Tibial nerve (tissue), 4 donors: ENCODE measurements around the gene CEP126. TPM values are rescaled to one million over a fixed set of nuclear protein-coding genes. Genes with fewer than 3 reads are reported as not detected.

ENCODE experiments used
- DNase-seq, 2 donors: peaks; one replicate each; pipeline ENCODE4 v3.0.0-alpha.2; 2019; ENCODE audit warnings: low spot score in 2 of 2
- H3K27ac ChIP-seq, 4 donors: fragments of 200-600 bp; sonication (generic) in 3 of 4; one replicate each; pipeline ENCODE4 v1.5.1; 2017 to 2019; ENCODE audit warnings: mild to moderate bottlenecking in 1 of 4
- H3K27me3 ChIP-seq, 2 donors: fragments of 200-600 bp; sonication (generic) in 1 of 2; one replicate each; pipeline versions ENCODE4 v1.5.1 to v1.6.0; 2017 to 2019
- H3K36me3 ChIP-seq, 3 donors: fragments of 200-600 bp; sonication (generic); one replicate each; pipeline ENCODE4 v1.5.1; 2018 to 2019
- H3K4me1 ChIP-seq, 4 donors: fragments of 200-600 bp; sonication (generic) in 3 of 4; one replicate each; pipeline ENCODE4 v1.5.1; 2017 to 2019
- H3K4me3 ChIP-seq, 4 donors: fragments of 200-600 bp; sonication (generic) in 3 of 4; one replicate each; pipeline ENCODE4 v1.5.1; 2017 to 2019; ENCODE audit warnings: mild to moderate bottlenecking in 1 of 4, moderate library complexity in 1 of 4
- H3K9me3 ChIP-seq, 4 donors: fragments of 200-600 bp; sonication (generic) in 3 of 4; one replicate each; pipeline ENCODE4 v1.5.1; 2017 to 2019
- CTCF ChIP-seq, 5 experiments: fragments of 200-600 bp in 3 of 5; fragments of 450-650 bp in 2 of 5; sonication (generic) in 3 of 5; IDR thresholded peaks; one replicate each; pipeline ENCODE4 v1.5.1; 2016 to 2019; ENCODE audit warnings: antibody characterized with exemption in 5 of 5, mild to moderate bottlenecking in 3 of 5, moderate library complexity in 2 of 5
- EP300 ChIP-seq, 2 donors: sonication (generic); formaldehyde crosslinking; IDR thresholded peaks; one replicate each; pipeline ENCODE4 v1.6.1; 2017; ENCODE audit warnings: antibody characterized with exemption in 2 of 2, mild to moderate bottlenecking in 1 of 2
- POLR2A ChIP-seq, 2 donors: fragments of 450-650 bp; IDR thresholded peaks; one replicate each; pipeline ENCODE4 v1.6.1; 2017; ENCODE audit warnings: antibody characterized with exemption in 2 of 2, mild to moderate bottlenecking in 2 of 2, moderate library complexity in 2 of 2
- WGBS, 2 donors: methylation state at CpG; one replicate each; pipeline ENCODE4 v1.1.5; 2018; 5-methylcytosine and 5-hydroxymethylcytosine counted together
- total RNA-seq, 4 donors: library from RNA; depleted of rRNA; stranded (reverse); fragments of >200 nt; gene quantifications; one replicate each; pipeline ENCODE4 v1.1.0, GENCODE V29; 2016

Gene CEP126
- total RNA-seq, 4 donors from 2014 or later, result 6.6 to 10.7 (median 8.3) TPM

- H3K9me3 ChIP-seq, result peaks cover 0 to 4% (median 0%) of the 10 kb centered on the region in 4 donors
- no peak for DNase-seq
- H3K4me1 ChIP-seq, result no peaks in the 10 kb centered on the region
- TF ChIP-seq EP300 (IDR thresholded peaks at IDR 0.05), result no peak
- TF ChIP-seq POLR2A (IDR thresholded peaks at IDR 0.05), result no peak
- no peak for TF ChIP-seq CTCF (IDR thresholded peaks at IDR 0.05)
- H3K36me3 ChIP-seq, result no peaks in the 10 kb centered on the region
- no peak overlapping the region for H3K27ac ChIP-seq
- H3K27me3 ChIP-seq, result no peaks in the 10 kb centered on the region
- 81 to 87% methylated on average over 6 of the region's 6 CpGs for WGBS, 2 donors
- no peak overlapping the region for H3K4me3 ChIP-seq
These were observed 42.5 kb upstream of the CEP126 start for GRCh38 chr11:101872171-101872882.

GRCh38 chr11:101880222-101880621 is 34.6 kb upstream of the CEP126 start:
- WGBS, 2 donors, result 83 to 84% methylated on average over 4 of the region's 4 CpGs
- Histone ChIP-seq H3K27me3 (no peaks in the 10 kb centered on the region), H3K4me3 (no peak overlapping the region), H3K27ac (no peak overlapping the region), H3K9me3 (no peaks in the 10 kb centered on the region), H3K4me1 (no peaks in the 10 kb centered on the region), H3K36me3 (no peaks in the 10 kb centered on the region)
- DNase-seq, result no peak
- TF ChIP-seq CTCF (IDR thresholded peaks at IDR 0.05), result peak in 1 of 5 experiments; percentile 18
- TF ChIP-seq EP300 (IDR thresholded peaks at IDR 0.05), result no peak
- no peak for TF ChIP-seq POLR2A (IDR thresholded peaks at IDR 0.05)

GRCh38 chr11:101881586-101881985 is 33.2 kb upstream of the CEP126 start:
- H3K4me3 ChIP-seq, result no peak overlapping the region
- WGBS, 2 donors, result 72 to 79% methylated on average over 2 of the region's 2 CpGs
- no peak overlapping the region for H3K27ac ChIP-seq
- no peaks in the 10 kb centered on the region for H3K9me3 ChIP-seq
- no peak for DNase-seq
- TF ChIP-seq CTCF (IDR thresholded peaks at IDR 0.05) (no peak), EP300 (IDR thresholded peaks at IDR 0.05) (no peak), POLR2A (IDR thresholded peaks at IDR 0.05) (no peak)
- H3K27me3 ChIP-seq, result no peaks in the 10 kb centered on the region
- H3K4me1 ChIP-seq, result no peaks in the 10 kb centered on the region
- H3K36me3 ChIP-seq, result no peaks in the 10 kb centered on the region

- Histone ChIP-seq H3K4me1 (no peaks in the 10 kb centered on the region), H3K27ac (no peak overlapping the region), H3K9me3 (no peaks in the 10 kb centered on the region), H3K4me3 (no peak overlapping the region), H3K36me3 (no peaks in the 10 kb centered on the region), H3K27me3 (no peaks in the 10 kb centered on the region)
- no peak for DNase-seq
- TF ChIP-seq CTCF (IDR thresholded peaks at IDR 0.05), result no peak
- no peak for TF ChIP-seq EP300 (IDR thresholded peaks at IDR 0.05)
- 65 to 79% methylated on average over 4 of the region's 4 CpGs for WGBS, 2 donors
These were observed 29.2 kb upstream of the CEP126 start for GRCh38 chr11:101885631-101886030.

GRCh38 chr11:101889767-101890166 is 25.0 kb upstream of the CEP126 start:
- Histone ChIP-seq H3K4me1 (no peaks in the 10 kb centered on the region), H3K4me3 (no peak overlapping the region), H3K27ac (no peak overlapping the region), H3K9me3 (no peaks in the 10 kb centered on the region), H3K36me3 (no peaks in the 10 kb centered on the region), H3K27me3 (no peaks in the 10 kb centered on the region)
- TF ChIP-seq POLR2A (IDR thresholded peaks at IDR 0.05) (no peak), CTCF (IDR thresholded peaks at IDR 0.05) (no peak), EP300 (IDR thresholded peaks at IDR 0.05) (no peak)
- WGBS, 2 donors, result 88 to 96% methylated on average over 4 of the region's 4 CpGs
- DNase-seq, result no peak
